WTC11 (cell line): ENCODE data around the gene PGP.

Experiments
- AR ChIP-seq: fragments of 250-450 bp; sonication (Bioruptor Pico); IDR thresholded peaks from 2 replicates; pipeline ENCODE4 v1.9.0; 2021; ENCODE audit warnings: mild to moderate bottlenecking
- ATF6 ChIP-seq: sonication (generic); formaldehyde crosslinking; IDR thresholded peaks from 2 replicates; pipeline ENCODE4 v1.8.1; 2023; ENCODE audit warnings: mild to moderate bottlenecking, missing genetic modification reagents
- CTCF ChIP-seq: fragments of 200-600 bp; IDR thresholded peaks from 2 replicates; pipeline ENCODE4 v1.8.0; 2022; ENCODE audit warnings: antibody characterized with exemption
- GRHL2 ChIP-seq: fragments of 250-450 bp; sonication (Bioruptor Pico); IDR thresholded peaks from 2 replicates; pipeline ENCODE4 v1.8.0; 2022; ENCODE audit warnings: mild to moderate bottlenecking, moderate library complexity; ENCODE audit not compliant: insufficient replicate concordance, severe bottlenecking
- HMGA2 ChIP-seq: fragments of 250-450 bp; sonication (Bioruptor Pico); IDR thresholded peaks from 2 replicates; pipeline ENCODE4 v1.4.0; 2021; ENCODE audit warnings: mild to moderate bottlenecking, moderate library complexity
- IRF2 ChIP-seq: sonication (generic); formaldehyde crosslinking; IDR thresholded peaks from 2 replicates; pipeline ENCODE4 v1.8.0; 2022; ENCODE audit warnings: low read depth, missing genetic modification reagents, borderline replicate concordance
- MLX ChIP-seq: sonication (generic); formaldehyde crosslinking; IDR thresholded peaks from 2 replicates; pipeline ENCODE4 v1.8.1; 2023; ENCODE audit warnings: mild to moderate bottlenecking, missing genetic modification reagents, moderate library complexity
- NFYB ChIP-seq: sonication (generic); formaldehyde crosslinking; conservative IDR thresholded peaks from 2 replicates; pipeline ENCODE4 v1.8.0; 2022; ENCODE audit warnings: low read depth, missing genetic modification reagents
- NR2C2 ChIP-seq: sonication (generic); formaldehyde crosslinking; IDR thresholded peaks from 2 replicates; pipeline ENCODE4 v1.8.0; 2022; ENCODE audit warnings: mild to moderate bottlenecking, missing genetic modification reagents
- ZBTB43 ChIP-seq: sonication (generic); formaldehyde crosslinking; IDR thresholded peaks from 2 replicates; pipeline ENCODE4 v1.8.1; 2023; ENCODE audit warnings: mild to moderate bottlenecking, missing genetic modification reagents
- ZNF138 ChIP-seq: sonication (generic); formaldehyde crosslinking; conservative IDR thresholded peaks from 2 replicates; pipeline ENCODE4 v1.8.1; 2022; ENCODE audit warnings: mild to moderate bottlenecking, moderate library complexity, missing genetic modification reagents
- ZNF263 ChIP-seq: sonication (generic); formaldehyde crosslinking; IDR thresholded peaks from 2 replicates; pipeline ENCODE4 v1.8.1; 2022; ENCODE audit warnings: low read depth, mild to moderate bottlenecking, moderate library complexity, missing genetic modification reagents

GRCh38 chr16:2243781-2244180 is 29.1 kb upstream of the PGP start:
- TF ChIP-seq HMGA2 (CRISPR knock-in tag) (no peak), MLX (no peak), CTCF (no peak), ZBTB43 (CRISPR knock-in tag) (no peak), ATF6 (CRISPR knock-in tag) (no peak), IRF2 (no peak), ZNF138 (CRISPR knock-in tag) (no peak), AR (CRISPR knock-in tag) (no peak), GRHL2 (no peak), NFYB (CRISPR knock-in tag) (no peak), NR2C2 (no peak), ZNF263 (CRISPR knock-in tag) (no peak)
